H9 (cell line): ENCODE data around the gene THSD7B. TPM values are rescaled to one million over a fixed set of nuclear protein-coding genes. Genes with fewer than 3 reads are reported as not detected.

Source experiments
- DNase-seq: peaks from one replicate; pipeline ENCODE4 v3.0.0-alpha.2; 2017
- H2AFZ ChIP-seq: one replicate; pipeline ENCODE4 v1.6.1; 2013; ENCODE audit warnings: mild to moderate bottlenecking, low read length, control low read depth, moderate library complexity
- H2AK5ac ChIP-seq: 2 replicates; pipeline ENCODE4 v1.6.1; 2013; ENCODE audit warnings: low read length, control low read depth, mixed read lengths; ENCODE audit not compliant: insufficient read length
- H2BK120ac ChIP-seq: one replicate; pipeline ENCODE4 v1.6.1; 2013; ENCODE audit warnings: low read depth, mild to moderate bottlenecking, low read length, control low read depth, inconsistent platforms; ENCODE audit not compliant: poor library complexity, severe bottlenecking
- H2BK12ac ChIP-seq: 2 replicates; pipeline ENCODE4 v1.6.1; 2013; ENCODE audit warnings: low read length, control low read depth, mixed read lengths, low read depth; ENCODE audit not compliant: insufficient read length
- H2BK15ac ChIP-seq: 2 replicates; pipeline ENCODE4 v1.6.1; 2013; ENCODE audit warnings: low read depth, low read length, control low read depth
- H2BK20ac ChIP-seq: one replicate; pipeline ENCODE4 v1.6.1; 2013; ENCODE audit warnings: low read depth, mild to moderate bottlenecking, low read length, control low read depth, inconsistent platforms; ENCODE audit not compliant: poor library complexity, severe bottlenecking
- H2BK5ac ChIP-seq: 2 replicates; pipeline ENCODE4 v1.6.1; 2013; ENCODE audit warnings: low read length, control low read depth, mixed read lengths; ENCODE audit not compliant: insufficient read length
- H3K14ac ChIP-seq: 2 replicates; pipeline ENCODE4 v1.6.1; 2013; ENCODE audit warnings: low read length, control low read depth; ENCODE audit not compliant: insufficient read depth
- H3K18ac ChIP-seq: 2 replicates; pipeline ENCODE4 v1.6.1; 2013; ENCODE audit warnings: low read depth, mild to moderate bottlenecking, mixed read lengths, low read length, control low read depth; ENCODE audit not compliant: insufficient read length
- H3K23ac ChIP-seq: 2 replicates; pipeline ENCODE4 v1.6.1; 2013; ENCODE audit warnings: low read length, control low read depth, mixed read lengths, low read depth; ENCODE audit not compliant: insufficient read length
- H3K23me2 ChIP-seq: 2 replicates; pipeline ENCODE4 v1.6.1; 2013; ENCODE audit warnings: low read depth, mild to moderate bottlenecking, mixed read lengths, low read length, control low read depth; ENCODE audit not compliant: insufficient read length, poor library complexity, severe bottlenecking
- H3K27ac ChIP-seq: 2 replicates; pipeline ENCODE4 v1.5.1; 2013; ENCODE audit warnings: low read length, control low read depth, mixed read lengths, low read depth; ENCODE audit not compliant: insufficient read length
- H3K27me3 ChIP-seq: 2 replicates; pipeline ENCODE4 v1.6.1; 2013; ENCODE audit warnings: low read length, control low read depth, inconsistent platforms; ENCODE audit not compliant: insufficient read depth
- H3K4ac ChIP-seq: 2 replicates; pipeline ENCODE4 v1.6.1; 2013; ENCODE audit warnings: low read depth, mild to moderate bottlenecking, control low read depth, inconsistent platforms, low read length, moderate library complexity
- H3K4me1 ChIP-seq: 2 replicates; pipeline ENCODE4 v1.6.1; 2013; ENCODE audit warnings: low read length, control low read depth, inconsistent platforms; ENCODE audit not compliant: insufficient read depth
- H3K4me2 ChIP-seq: 2 replicates; pipeline ENCODE4 v1.6.1; 2013; ENCODE audit warnings: low read length, control low read depth, mixed read lengths; ENCODE audit not compliant: insufficient read length, insufficient read depth
- H3K56ac ChIP-seq: 2 replicates; pipeline ENCODE4 v1.6.1; 2013; ENCODE audit warnings: low read depth, mild to moderate bottlenecking, mixed read lengths, low read length, control low read depth; ENCODE audit not compliant: insufficient read length
- H3K79me1 ChIP-seq: 2 replicates; pipeline ENCODE4 v1.6.1; 2013; ENCODE audit warnings: low read depth, mild to moderate bottlenecking, moderate library complexity, low read length, control low read depth, inconsistent platforms; ENCODE audit not compliant: insufficient read depth, poor library complexity, severe bottlenecking
- H3K79me2 ChIP-seq: 2 replicates; pipeline ENCODE4 v1.6.1; 2013; ENCODE audit warnings: low read length, control low read depth, inconsistent platforms; ENCODE audit not compliant: insufficient read depth
- H3K9ac ChIP-seq: 2 replicates; pipeline ENCODE4 v1.6.1; 2013; ENCODE audit warnings: low read length, control low read depth, mixed read lengths; ENCODE audit not compliant: insufficient read length; ENCODE audit errors: extremely low read depth
- H3K9me3 ChIP-seq: one replicate; pipeline ENCODE4 v1.6.1; 2013; ENCODE audit warnings: low read depth, low read length, inconsistent platforms; ENCODE audit not compliant: control insufficient read depth
- H3T11ph ChIP-seq: one replicate; pipeline ENCODE4 v1.6.1; 2013; ENCODE audit warnings: mild to moderate bottlenecking, low read length, control low read depth, inconsistent platforms
- H4K20me1 ChIP-seq: one replicate; pipeline ENCODE4 v1.6.1; 2013; ENCODE audit not compliant: control insufficient read depth, insufficient read length, insufficient read depth
- H4K5ac ChIP-seq: 2 replicates; pipeline ENCODE4 v1.6.1; 2013; ENCODE audit warnings: low read depth, mild to moderate bottlenecking, mixed read lengths, low read length, control low read depth; ENCODE audit not compliant: insufficient read length
- H4K8ac ChIP-seq: replicated peaks from 2 replicates; pipeline ENCODE4 v1.6.1; 2013; ENCODE audit warnings: low read length, control low read depth, mixed read lengths, low read depth; ENCODE audit not compliant: insufficient read length
- H4K91ac ChIP-seq: 2 replicates; pipeline ENCODE4 v1.6.1; 2013; ENCODE audit warnings: low read depth, mild to moderate bottlenecking, moderate library complexity, mixed read lengths, low read length, control low read depth; ENCODE audit not compliant: insufficient read length
- H3K27ac Mint-ChIP-seq, 3 experiments: 2 replicates in 2 of 3; 3 replicates in 1 of 3; pipeline ENCODE4 v1.8.0; 2020 to 2021; ENCODE audit warnings: mixed read lengths in 3 of 3, mild to moderate bottlenecking in 1 of 3, moderate library complexity in 1 of 3
- H3K27me3 Mint-ChIP-seq: 2 replicates; pipeline ENCODE4 v1.8.0; 2021; ENCODE audit warnings: low read depth, mild to moderate bottlenecking, moderate library complexity, mixed read lengths
- H3K36me3 Mint-ChIP-seq, 3 experiments: 2 replicates in 2 of 3; 3 replicates in 1 of 3; pipeline ENCODE4 v1.8.0; 2020 to 2021; ENCODE audit warnings: low read depth in 3 of 3, mixed read lengths in 3 of 3; ENCODE audit not compliant: insufficient read depth in 1 of 3
- H3K4me1 Mint-ChIP-seq, 2 experiments: 2 replicates each; pipeline ENCODE4 v1.8.0; 2020; ENCODE audit warnings: mixed read lengths in 2 of 2
- H3K4me3 Mint-ChIP-seq, 2 experiments: 2 replicates in 1 of 2; 3 replicates in 1 of 2; pipeline ENCODE4 v1.8.0; 2020 to 2021; ENCODE audit warnings: mild to moderate bottlenecking in 2 of 2, mixed read lengths in 2 of 2, moderate library complexity in 1 of 2
- H3K9me3 Mint-ChIP-seq, 2 experiments: 2 replicates in 1 of 2; 3 replicates in 1 of 2; pipeline ENCODE4 v1.8.0; 2020; ENCODE audit warnings: mild to moderate bottlenecking in 2 of 2, mixed read lengths in 2 of 2, moderate library complexity in 1 of 2
- WGBS: extraction: QIAGEN DNeasy Blood & Tissue Kit; methylation state at CpG from one replicate; pipeline ENCODE4 v1.1.7; 2013; ENCODE audit warnings: missing lambda C conversion rate, low lambda C conversion rate, mixed read lengths; ENCODE audit not compliant: insufficient read length; ENCODE audit errors: extremely low coverage; 5-methylcytosine and 5-hydroxymethylcytosine counted together
- total RNA-seq: library from RNA; stranded (reverse); gene quantifications from 2 replicates; pipeline ENCODE4 v1.2.1, GENCODE V29; 2021
- TF ChIP-seq, protein P1 (sequence below): fragments of 200-600 bp; sonication (generic); conservative IDR thresholded peaks from 3 replicates; pipeline ENCODE4 v1.8.0; 2021; ENCODE audit warnings: antibody characterized with exemption, mild to moderate bottlenecking

The THSD7B gene
- total RNA-seq, 1 experiment from 2014 or later: 0.85 TPM

DNA sequence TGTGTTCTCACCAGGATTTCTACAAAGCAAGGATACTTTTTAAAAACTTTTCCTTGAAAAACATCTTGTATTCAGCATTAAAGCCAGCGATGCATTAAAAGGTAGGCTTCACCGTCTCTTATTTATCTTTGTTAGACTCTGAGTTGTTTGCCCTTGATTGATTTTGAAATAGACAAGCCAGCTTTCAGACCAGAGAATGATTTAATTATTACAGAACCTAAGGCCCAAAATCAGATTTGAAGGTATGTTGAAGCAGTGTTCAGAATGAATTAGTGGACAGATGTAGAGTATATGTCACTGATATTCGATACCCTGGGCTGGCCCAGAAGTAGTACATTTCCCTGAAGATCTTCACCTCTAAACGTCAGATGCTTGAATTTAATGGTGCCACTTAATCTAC, 136.4 kb downstream of the THSD7B start:
- no peaks in the 10 kb centered on the region for H3K23me2 ChIP-seq
- no peak overlapping the region for H2AK5ac ChIP-seq
- H2BK12ac ChIP-seq: no peak overlapping the region
- Mint-ChIP-seq H3K9me3 (peaks cover 2 to 3% of the 10 kb centered on the region in 2 experiments; a peak in 3 of 5 replicates), H3K27me3 (no peaks in the 10 kb centered on the region), H3K4me1 (peaks cover 5 to 8% of the 10 kb centered on the region in 2 experiments; a peak in 1 of 4 replicates), H3K36me3 (peaks cover 0 to 4% (median 3%) of the 10 kb centered on the region in 3 experiments; a peak in 2 of 7 replicates), H3K4me3 (no peak overlapping the region), H3K27ac (no peak overlapping the region)
- DNase-seq: no peak
- H3K27ac ChIP-seq: no peak overlapping the region
- H3K18ac ChIP-seq: no peak overlapping the region
- no peak overlapping the region for H3K14ac ChIP-seq
- H3K9me3 ChIP-seq: no peaks in the 10 kb centered on the region
- H4K20me1 ChIP-seq: no peaks in the 10 kb centered on the region
- H2BK15ac ChIP-seq: no peak overlapping the region
- TF ChIP-seq, protein P1, sequence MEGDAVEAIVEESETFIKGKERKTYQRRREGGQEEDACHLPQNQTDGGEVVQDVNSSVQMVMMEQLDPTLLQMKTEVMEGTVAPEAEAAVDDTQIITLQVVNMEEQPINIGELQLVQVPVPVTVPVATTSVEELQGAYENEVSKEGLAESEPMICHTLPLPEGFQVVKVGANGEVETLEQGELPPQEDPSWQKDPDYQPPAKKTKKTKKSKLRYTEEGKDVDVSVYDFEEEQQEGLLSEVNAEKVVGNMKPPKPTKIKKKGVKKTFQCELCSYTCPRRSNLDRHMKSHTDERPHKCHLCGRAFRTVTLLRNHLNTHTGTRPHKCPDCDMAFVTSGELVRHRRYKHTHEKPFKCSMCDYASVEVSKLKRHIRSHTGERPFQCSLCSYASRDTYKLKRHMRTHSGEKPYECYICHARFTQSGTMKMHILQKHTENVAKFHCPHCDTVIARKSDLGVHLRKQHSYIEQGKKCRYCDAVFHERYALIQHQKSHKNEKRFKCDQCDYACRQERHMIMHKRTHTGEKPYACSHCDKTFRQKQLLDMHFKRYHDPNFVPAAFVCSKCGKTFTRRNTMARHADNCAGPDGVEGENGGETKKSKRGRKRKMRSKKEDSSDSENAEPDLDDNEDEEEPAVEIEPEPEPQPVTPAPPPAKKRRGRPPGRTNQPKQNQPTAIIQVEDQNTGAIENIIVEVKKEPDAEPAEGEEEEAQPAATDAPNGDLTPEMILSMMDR: no peak
- no peak overlapping the region for H3K4me2 ChIP-seq
- H3K4ac ChIP-seq: no peak overlapping the region
- H3K23ac ChIP-seq: no peak overlapping the region
- WGBS: no CpG with 5 or more reads among the region's 4 CpGs
- no peak overlapping the region for H4K8ac ChIP-seq
- H3K27me3 ChIP-seq: no peaks in the 10 kb centered on the region
- no peak overlapping the region for H4K91ac ChIP-seq
- H3K79me1 ChIP-seq: no peaks in the 10 kb centered on the region
- no peak overlapping the region for H2BK5ac ChIP-seq
- no peak overlapping the region for H2BK120ac ChIP-seq
- no peak overlapping the region for H4K5ac ChIP-seq
- H2BK20ac ChIP-seq: no peak overlapping the region
- no peaks in the 10 kb centered on the region for H3K79me2 ChIP-seq
- no peaks in the 10 kb centered on the region for H3K4me1 ChIP-seq
- H3T11ph ChIP-seq: no peak overlapping the region
- no peak overlapping the region for H3K9ac ChIP-seq
- no peak overlapping the region for H2AFZ ChIP-seq
- H3K56ac ChIP-seq: no peak overlapping the region
